WTC11 (cell line): ENCODE measurements around the gene OPTN. TPM values are rescaled to one million over a fixed set of nuclear protein-coding genes. Genes with fewer than 3 reads are reported as not detected.

Source experiments
- ATAC-seq: fragments of 200-7000 bp; cut with Tn5 transposase; 2 replicates; pipeline ENCODE4 v1.10.0; 2021; ENCODE audit warnings: mild to moderate bottlenecking, moderate library complexity
- CTCF ChIA-PET: fragments of 300-600 bp; sonication (Branson Sonifier 250); formaldehyde crosslinking; loops from one replicate; lab custom pipeline; 2021; ENCODE audit warnings: antibody characterized with exemption; lab: Charles Lee
- POLR2A ChIA-PET: fragments of 350-600 bp; sonication (Branson Sonifier 250); formaldehyde crosslinking; loops from one replicate; lab custom pipeline; 2021; ENCODE audit warnings: antibody characterized with exemption; lab: Charles Lee
- DNase-seq: peaks from one replicate; pipeline ENCODE4 v3.0.0; 2021; ENCODE audit warnings: low spot score
- H3K27ac Mint-ChIP-seq: 2 replicates; pipeline ENCODE4 v1.8.0; 2021; ENCODE audit warnings: mixed read lengths
- H3K27me3 Mint-ChIP-seq: 2 replicates; pipeline ENCODE4 v1.8.0; 2021; ENCODE audit warnings: low read depth, mild to moderate bottlenecking, moderate library complexity, mixed read lengths
- H3K36me3 Mint-ChIP-seq: 2 replicates; pipeline ENCODE4 v1.8.0; 2021; ENCODE audit warnings: mixed read lengths
- H3K4me1 Mint-ChIP-seq: 2 replicates; pipeline ENCODE4 v1.8.0; 2022; ENCODE audit warnings: mixed read lengths
- H3K4me3 Mint-ChIP-seq: 2 replicates; pipeline ENCODE4 v1.8.0; 2021; ENCODE audit warnings: mild to moderate bottlenecking, moderate library complexity, mixed read lengths
- H3K9me3 Mint-ChIP-seq: 2 replicates; pipeline ENCODE4 v1.8.0; 2021; ENCODE audit warnings: mixed read lengths
- ARID4B ChIP-seq: sonication (generic); formaldehyde crosslinking; IDR thresholded peaks from 2 replicates; pipeline ENCODE4 v1.8.0; 2023; ENCODE audit warnings: missing genetic modification reagents, mild to moderate bottlenecking, borderline replicate concordance
- HMGA2 ChIP-seq: fragments of 250-450 bp; sonication (Bioruptor Pico); IDR thresholded peaks from 2 replicates; pipeline ENCODE4 v1.4.0; 2021; ENCODE audit warnings: mild to moderate bottlenecking, moderate library complexity
- NFYB ChIP-seq: sonication (generic); formaldehyde crosslinking; conservative IDR thresholded peaks from 2 replicates; pipeline ENCODE4 v1.8.0; 2022; ENCODE audit warnings: low read depth, missing genetic modification reagents
- NR3C1 ChIP-seq: sonication (generic); formaldehyde crosslinking; conservative IDR thresholded peaks from 2 replicates; pipeline ENCODE4 v1.8.1; 2023; ENCODE audit warnings: low read depth, mild to moderate bottlenecking, missing genetic modification reagents
- RELA ChIP-seq: sonication (generic); formaldehyde crosslinking; IDR thresholded peaks from 2 replicates; pipeline ENCODE4 v1.8.1; 2022; ENCODE audit warnings: missing genetic modification reagents, mild to moderate bottlenecking, borderline replicate concordance
- ZBTB21 ChIP-seq: sonication (generic); formaldehyde crosslinking; IDR thresholded peaks from 2 replicates; pipeline ENCODE4 v1.8.1; 2023; ENCODE audit warnings: mild to moderate bottlenecking, missing genetic modification reagents, borderline replicate concordance
- ZNF219 ChIP-seq: sonication (generic); formaldehyde crosslinking; IDR thresholded peaks from 2 replicates; pipeline ENCODE4 v1.8.0; 2023; ENCODE audit warnings: missing genetic modification reagents, mild to moderate bottlenecking, borderline replicate concordance
- ZNF416 ChIP-seq: fragments of 250-450 bp; sonication (Bioruptor Pico); IDR thresholded peaks from 2 replicates; pipeline ENCODE4 v1.9.0; 2021; ENCODE audit warnings: mild to moderate bottlenecking, inconsistent platforms
- ZSCAN18 ChIP-seq: fragments of 250-450 bp; sonication (Bioruptor Pico); IDR thresholded peaks from 2 replicates; pipeline ENCODE4 v2.1.2; 2022; ENCODE audit warnings: mild to moderate bottlenecking, moderate library complexity
- total RNA-seq: library from RNA; stranded (reverse); gene quantifications from 3 replicates; pipeline ENCODE4 v1.2.3, GENCODE V29; 2021
- TF ChIP-seq, protein P1 (sequence below): sonication (generic); formaldehyde crosslinking; IDR thresholded peaks from 2 replicates; pipeline ENCODE4 v1.8.1; 2023; ENCODE audit warnings: mild to moderate bottlenecking, missing genetic modification reagents, borderline replicate concordance

The OPTN gene
- total RNA-seq, 1 experiment from 2014 or later: 44.3 TPM

DNA sequence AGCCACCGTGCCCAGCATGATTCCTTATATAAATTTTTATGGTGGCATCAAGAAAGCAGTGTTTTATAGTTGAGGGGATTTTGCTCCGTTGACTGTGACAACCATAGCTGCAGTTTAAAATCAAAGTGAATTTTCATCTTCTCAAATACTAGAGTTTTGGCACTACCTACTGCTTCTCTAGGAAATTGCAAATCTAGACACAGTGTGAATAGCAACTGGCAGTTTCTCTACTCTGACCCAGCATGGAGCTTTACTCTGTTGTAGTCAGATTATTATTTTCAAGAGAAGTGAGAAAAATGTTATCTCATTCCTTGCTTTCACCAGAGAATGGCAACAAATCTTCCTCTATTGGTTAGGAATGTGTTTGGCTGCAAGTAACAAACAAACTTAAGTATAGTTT is 84.3 kb downstream of the OPTN start (continued):
- no peak for TF ChIP-seq ZSCAN18
- no peak for TF ChIP-seq HMGA2 (CRISPR knock-in tag)
- no peak for TF ChIP-seq NFYB

- no peak overlapping the region for H3K4me3 Mint-ChIP-seq
- ChIA-PET CTCF (no interaction called here), POLR2A (interaction anchor here (0.5 to 0.6 kb wide), 2 partner anchors 131 to 1121 kb away, joined by 3 to 7 read pairs; no protein-coding TSS in a partner anchor)
- no peak for DNase-seq
- no peaks in the 10 kb centered on the region for H3K4me1 Mint-ChIP-seq
- H3K9me3 Mint-ChIP-seq: peaks cover 12% of the 10 kb centered on the region
- no peak for TF ChIP-seq NR3C1
- TF ChIP-seq, protein P1, sequence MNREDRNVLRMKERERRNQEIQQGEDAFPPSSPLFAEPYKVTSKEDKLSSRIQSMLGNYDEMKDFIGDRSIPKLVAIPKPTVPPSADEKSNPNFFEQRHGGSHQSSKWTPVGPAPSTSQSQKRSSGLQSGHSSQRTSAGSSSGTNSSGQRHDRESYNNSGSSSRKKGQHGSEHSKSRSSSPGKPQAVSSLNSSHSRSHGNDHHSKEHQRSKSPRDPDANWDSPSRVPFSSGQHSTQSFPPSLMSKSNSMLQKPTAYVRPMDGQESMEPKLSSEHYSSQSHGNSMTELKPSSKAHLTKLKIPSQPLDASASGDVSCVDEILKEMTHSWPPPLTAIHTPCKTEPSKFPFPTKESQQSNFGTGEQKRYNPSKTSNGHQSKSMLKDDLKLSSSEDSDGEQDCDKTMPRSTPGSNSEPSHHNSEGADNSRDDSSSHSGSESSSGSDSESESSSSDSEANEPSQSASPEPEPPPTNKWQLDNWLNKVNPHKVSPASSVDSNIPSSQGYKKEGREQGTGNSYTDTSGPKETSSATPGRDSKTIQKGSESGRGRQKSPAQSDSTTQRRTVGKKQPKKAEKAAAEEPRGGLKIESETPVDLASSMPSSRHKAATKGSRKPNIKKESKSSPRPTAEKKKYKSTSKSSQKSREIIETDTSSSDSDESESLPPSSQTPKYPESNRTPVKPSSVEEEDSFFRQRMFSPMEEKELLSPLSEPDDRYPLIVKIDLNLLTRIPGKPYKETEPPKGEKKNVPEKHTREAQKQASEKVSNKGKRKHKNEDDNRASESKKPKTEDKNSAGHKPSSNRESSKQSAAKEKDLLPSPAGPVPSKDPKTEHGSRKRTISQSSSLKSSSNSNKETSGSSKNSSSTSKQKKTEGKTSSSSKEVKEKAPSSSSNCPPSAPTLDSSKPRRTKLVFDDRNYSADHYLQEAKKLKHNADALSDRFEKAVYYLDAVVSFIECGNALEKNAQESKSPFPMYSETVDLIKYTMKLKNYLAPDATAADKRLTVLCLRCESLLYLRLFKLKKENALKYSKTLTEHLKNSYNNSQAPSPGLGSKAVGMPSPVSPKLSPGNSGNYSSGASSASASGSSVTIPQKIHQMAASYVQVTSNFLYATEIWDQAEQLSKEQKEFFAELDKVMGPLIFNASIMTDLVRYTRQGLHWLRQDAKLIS: no peak
- no peaks in the 10 kb centered on the region for H3K27me3 Mint-ChIP-seq
- no peak for ATAC-seq
- peaks cover 88% of the 10 kb centered on the region for H3K36me3 Mint-ChIP-seq
- no peak overlapping the region for H3K27ac Mint-ChIP-seq
Observed at GRCh38 chr10:13184730-13185514, 85.0 kb downstream of the OPTN start.

- DNase-seq: no peak
- no peak overlapping the region for H3K27ac Mint-ChIP-seq
- CTCF ChIA-PET: no interaction called here
- POLR2A ChIA-PET: no interaction called here
- TF ChIP-seq ARID4B (CRISPR knock-in tag) (no peak), ZBTB21 (CRISPR knock-in tag) (no peak), ZNF219 (CRISPR knock-in tag) (no peak), RELA (CRISPR knock-in tag) (no peak), ZNF416 (CRISPR knock-in tag) (no peak)
- H3K27me3 Mint-ChIP-seq: no peaks in the 10 kb centered on the region
- no peaks in the 10 kb centered on the region for H3K4me1 Mint-ChIP-seq
- H3K9me3 Mint-ChIP-seq: peaks cover 12% of the 10 kb centered on the region
- H3K4me3 Mint-ChIP-seq: no peak overlapping the region
- H3K36me3 Mint-ChIP-seq: peaks cover 80% of the 10 kb centered on the region
- no peak for ATAC-seq
Observed at GRCh38 chr10:13187135-13187534, 87.2 kb downstream of the OPTN start.

Other genes starting within 250 kb of the OPTN start
- gene CCDC3, start 98.5 kb upstream of the OPTN start, total RNA-seq: 2.1 to 3.5 TPM (median 2.7 TPM) in 3 replicates
- gene MCM10, start 61.4 kb downstream of the OPTN start, total RNA-seq: 40.7 to 44.3 TPM (median 42.4 TPM) in 3 replicates
- gene UCMA, start 134.2 kb downstream of the OPTN start, total RNA-seq: 1.0 to 1.9 TPM (median 1.5 TPM) in 3 replicates
- gene PHYH, start 199.9 kb downstream of the OPTN start, total RNA-seq: 22.5 to 35.1 TPM (median 32.0 TPM) in 3 replicates
- 501 to 509 TPM (median 501 TPM) in 3 replicates for gene SEPHS1, start 248.1 kb downstream of the OPTN start, total RNA-seq